Measurements from ENCODE around the gene IFFO2. TPM values are rescaled to one million over a fixed set of nuclear protein-coding genes. Genes with fewer than 3 reads are reported as not detected.

Gene IFFO2
- total RNA-seq, 2 donors from 2014 or later, result 69.2 to 79.1 TPM

DNA sequence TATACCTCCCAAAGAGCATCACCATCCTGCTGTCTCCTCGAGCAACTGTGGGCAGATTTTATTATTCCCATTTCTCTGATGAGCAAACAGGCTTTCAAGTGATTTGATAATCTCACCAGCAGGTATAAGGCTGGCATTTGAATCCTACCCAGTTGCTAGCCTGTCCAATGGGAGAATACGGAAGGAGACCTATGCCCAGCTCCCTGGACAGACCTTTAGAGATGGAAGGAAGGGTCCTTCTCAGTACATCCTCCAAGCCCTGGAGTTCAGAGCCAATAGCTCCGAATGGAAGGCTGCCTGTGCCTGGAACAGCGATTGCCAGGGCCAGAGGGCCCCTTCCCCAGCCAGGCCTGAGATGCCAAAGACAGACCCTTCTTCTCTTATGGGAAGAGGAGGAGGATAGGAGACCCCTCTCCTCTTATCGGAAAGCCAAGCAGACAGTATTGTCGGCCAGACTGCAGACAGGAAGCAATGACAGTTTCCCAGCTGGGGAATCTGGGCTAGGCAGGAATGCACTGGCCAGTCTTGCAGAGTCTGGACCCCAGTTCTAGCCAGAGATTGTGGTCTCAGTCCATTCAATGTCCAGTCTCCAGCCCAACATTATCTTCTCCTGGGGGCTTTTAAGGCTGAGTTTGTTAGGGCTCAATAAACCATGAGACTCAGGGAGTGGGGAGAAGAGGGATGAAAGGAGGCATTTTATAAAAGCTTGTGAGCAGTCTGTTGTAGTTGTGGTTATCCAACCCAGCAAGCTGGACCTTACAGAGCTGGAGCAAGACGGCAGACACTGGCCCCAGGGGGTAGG, 2.0 kb downstream of the IFFO2 start:
- Mint-ChIP-seq H3K27me3 (ENCODE audit: low read depth) (no peaks in the 10 kb centered on the region), H3K4me3 (peak overlapping the region; percentile 79 to 97), H3K9me3 (no peaks in the 10 kb centered on the region), H3K36me3 (ENCODE audit: insufficient read depth in 2 of 2) (peaks cover 7 to 16% of the 10 kb centered on the region in 2 donors), H3K4me1 (ENCODE audit: low read depth) (peaks cover 82% of the 10 kb centered on the region), H3K27ac (peak overlapping the region; percentile 53)
- DNase-seq, result no peak
- no peak for ATAC-seq (replicated peaks in 1 of 2)

DNA sequence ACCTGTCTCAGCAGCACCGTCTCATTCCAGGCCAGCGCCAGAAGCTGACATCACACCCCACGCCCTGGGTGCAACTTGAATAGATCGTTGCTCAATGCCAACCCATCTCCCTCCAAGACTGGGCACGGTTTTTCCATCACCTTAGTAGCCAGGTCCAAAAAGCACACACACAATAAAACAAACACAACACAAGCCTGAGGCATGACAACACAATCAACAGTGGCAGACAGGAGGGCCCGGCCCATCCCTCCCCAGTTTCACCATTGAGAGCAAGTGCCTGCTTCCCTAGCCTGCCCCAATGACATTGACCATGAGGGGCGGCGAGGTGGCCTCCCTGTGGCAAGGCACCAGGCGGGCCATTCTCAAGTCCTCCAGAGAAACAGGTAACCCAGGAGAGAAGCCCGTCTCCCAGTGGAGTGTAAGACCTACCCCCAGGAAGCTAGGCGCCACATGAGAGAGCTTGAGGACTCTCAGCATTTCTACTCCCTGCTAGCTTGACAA, 2.7 kb downstream of the IFFO2 start:
- Mint-ChIP-seq H3K36me3 (ENCODE audit: insufficient read depth in 2 of 2) (peaks cover 7 to 16% of the 10 kb centered on the region in 2 donors), H3K4me1 (ENCODE audit: low read depth) (peaks cover 82% of the 10 kb centered on the region), H3K27ac (peak overlapping the region; percentile 22), H3K9me3 (no peaks in the 10 kb centered on the region), H3K27me3 (ENCODE audit: low read depth) (no peaks in the 10 kb centered on the region), H3K4me3 (peak overlapping the region; percentile 79 to 97)
- DNase-seq, result no peak
- no peak for ATAC-seq (replicated peaks in 1 of 2)

DNA sequence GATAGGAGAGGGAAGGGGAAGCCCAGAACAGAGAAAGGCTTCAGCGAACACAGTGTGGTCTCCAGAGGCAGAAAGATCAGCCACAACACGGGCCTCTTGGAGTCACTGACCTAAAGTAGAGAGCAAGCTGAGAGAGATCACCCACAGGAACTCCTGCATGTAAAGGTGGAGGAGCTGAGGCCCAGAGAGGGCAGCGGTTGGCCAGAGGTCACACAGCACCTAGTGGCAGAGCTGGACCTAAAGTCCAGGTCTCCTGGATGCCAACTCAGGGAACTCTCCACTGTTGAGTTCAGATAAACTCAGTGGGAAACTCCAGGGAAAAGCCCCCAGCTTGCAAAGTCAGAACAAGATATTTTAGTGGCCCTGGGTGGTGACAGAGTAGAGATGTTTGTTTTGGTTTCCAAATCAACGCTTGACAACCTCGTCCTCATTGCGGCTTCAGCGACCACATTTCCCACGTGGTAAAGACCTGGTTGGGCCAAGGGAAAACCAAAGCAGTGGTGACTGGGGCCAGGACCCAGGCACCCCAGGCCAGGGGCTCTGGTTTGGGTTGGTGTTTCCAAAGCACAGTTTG, 4.6 kb downstream of the IFFO2 start:
- H3K36me3 Mint-ChIP-seq (ENCODE audit: insufficient read depth in 2 of 2), result peaks cover 6 to 18% of the 10 kb centered on the region in 2 donors

DNA sequence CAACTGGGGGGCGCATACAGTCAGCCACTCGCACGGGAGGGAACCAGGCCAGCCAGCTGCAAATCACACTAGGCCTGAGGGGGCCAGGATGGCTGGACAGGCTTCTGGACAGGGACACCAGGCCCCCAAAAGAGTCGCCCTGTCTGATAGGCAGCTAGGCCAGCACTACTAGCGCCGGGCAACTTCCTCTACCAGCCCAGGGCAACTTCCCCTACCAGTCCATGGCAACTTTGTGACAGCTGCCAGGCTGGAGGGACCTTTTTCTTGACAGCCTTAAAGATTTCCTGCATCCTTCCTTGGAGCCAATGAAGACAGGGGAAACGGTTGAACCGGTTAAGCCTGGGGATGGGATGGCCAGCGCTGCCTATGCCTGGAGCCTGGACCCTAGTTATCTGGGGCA, 5.1 kb downstream of the IFFO2 start:
- Mint-ChIP-seq H3K36me3 (ENCODE audit: insufficient read depth in 2 of 2) (peaks cover 6 to 18% of the 10 kb centered on the region in 2 donors), H3K27me3 (ENCODE audit: low read depth) (no peaks in the 10 kb centered on the region), H3K27ac (peak overlapping the region; percentile 95), H3K4me1 (ENCODE audit: low read depth) (peaks cover 87% of the 10 kb centered on the region), H3K9me3 (no peaks in the 10 kb centered on the region), H3K4me3 (peak overlapping the region; percentile 79 to 97)
- ATAC-seq (replicated peaks in 1 of 2) (peak in 1 of 2 donors; percentile 4), DNase-seq (peak; percentile 39 to 42)

More for the DNA sequence above, 4.6 kb downstream of the IFFO2 start:
- DNase-seq, result peak; percentile 92 to 93
- Mint-ChIP-seq H3K9me3 (no peaks in the 10 kb centered on the region), H3K27ac (peak overlapping the region; percentile 95), H3K4me1 (ENCODE audit: low read depth) (peaks cover 82% of the 10 kb centered on the region), H3K27me3 (ENCODE audit: low read depth) (no peaks in the 10 kb centered on the region), H3K4me3 (peak overlapping the region; percentile 79 to 97)
- peak; percentile 54 to 63 for ATAC-seq (replicated peaks in 1 of 2)

DNA sequence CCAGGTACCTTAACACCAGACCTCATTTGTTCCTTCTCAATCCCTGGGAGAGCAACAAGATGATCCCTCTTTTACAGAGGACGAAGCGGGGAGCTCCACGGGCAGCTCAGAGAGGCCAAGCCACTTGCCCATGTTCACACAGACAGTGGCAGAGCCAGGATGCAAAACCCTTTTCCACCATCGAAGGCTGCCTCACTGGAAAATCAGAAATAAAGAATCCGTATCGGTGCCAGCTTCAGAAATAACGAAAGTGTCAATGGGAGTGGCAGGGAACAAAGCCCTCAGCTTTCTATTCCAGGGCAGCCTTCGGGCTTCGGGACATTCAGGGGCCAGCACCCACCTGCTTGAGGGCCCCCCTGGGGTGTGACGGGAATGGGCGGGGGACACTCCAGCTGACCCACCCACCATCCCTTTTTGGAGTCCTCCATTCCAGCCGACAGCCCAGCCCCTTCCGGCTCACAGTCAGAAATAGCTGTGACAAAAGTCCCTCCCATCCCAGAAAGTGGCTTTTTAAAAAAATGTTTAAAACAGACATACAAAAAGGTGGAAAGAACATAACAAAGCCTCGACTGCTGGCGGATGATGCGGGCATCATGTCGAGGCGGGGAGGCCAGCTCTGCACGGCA, 6.0 kb downstream of the IFFO2 start:
- H3K36me3 Mint-ChIP-seq (ENCODE audit: insufficient read depth in 2 of 2), result peaks cover 6 to 18% of the 10 kb centered on the region in 2 donors
- H3K27ac Mint-ChIP-seq, result peak overlapping the region; percentile 95

DNA sequence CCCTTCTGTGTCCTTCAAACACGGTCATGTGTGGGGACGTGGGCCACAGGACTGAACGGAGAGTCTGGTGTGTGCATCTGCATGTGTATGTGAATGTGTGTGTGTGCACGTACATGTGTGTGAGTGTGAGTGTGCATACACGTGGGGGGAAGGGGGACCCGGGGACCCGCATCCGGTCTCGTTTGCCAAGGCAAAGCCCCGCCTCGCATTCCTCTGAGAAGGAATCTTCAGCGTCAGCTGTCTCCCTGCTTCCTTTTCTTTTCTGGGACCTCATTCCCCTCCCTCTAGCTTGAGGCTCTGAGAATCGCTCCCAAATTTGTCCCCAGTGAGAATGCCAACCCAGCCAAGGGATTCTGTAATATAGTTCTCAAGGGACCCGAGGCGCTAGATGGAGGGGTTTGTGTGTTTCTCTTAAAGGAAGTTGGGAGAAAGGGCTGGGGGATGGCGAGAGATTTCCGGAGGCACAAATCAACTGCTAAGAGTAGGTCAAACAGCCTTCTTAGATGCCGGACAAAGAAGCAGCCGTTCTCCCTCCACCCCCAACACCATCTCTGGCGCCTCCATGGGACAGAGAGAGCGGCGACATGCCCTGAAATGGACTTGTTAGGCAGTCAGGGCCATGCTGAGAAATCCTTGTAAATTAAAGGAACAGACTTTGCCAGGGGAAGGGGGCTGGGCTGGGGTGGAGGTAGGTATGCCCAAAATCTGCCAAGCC, 6.6 kb downstream of the IFFO2 start:
- H3K4me1 Mint-ChIP-seq (ENCODE audit: low read depth), result peaks cover 98% of the 10 kb centered on the region
- H3K36me3 Mint-ChIP-seq (ENCODE audit: insufficient read depth in 2 of 2), result peaks cover 3 to 15% of the 10 kb centered on the region in 2 donors
- peak overlapping the region; percentile 95 for H3K27ac Mint-ChIP-seq
- no peak for ATAC-seq (replicated peaks in 1 of 2)
- peak; percentile 38 to 40 for DNase-seq
- H3K9me3 Mint-ChIP-seq, result no peaks in the 10 kb centered on the region
- H3K27me3 Mint-ChIP-seq (ENCODE audit: low read depth), result no peaks in the 10 kb centered on the region
- H3K4me3 Mint-ChIP-seq, result peak overlapping the region; percentile 79 to 97

More for the DNA sequence above, 6.0 kb downstream of the IFFO2 start:
- ATAC-seq (replicated peaks in 1 of 2) (peak in 1 of 2 donors; percentile 5), DNase-seq (peak; percentile 44 to 64)
- H3K4me1 Mint-ChIP-seq (ENCODE audit: low read depth), result peaks cover 94% of the 10 kb centered on the region
- H3K4me3 Mint-ChIP-seq, result peak overlapping the region; percentile 79 to 97
- H3K27me3 Mint-ChIP-seq (ENCODE audit: low read depth), result no peaks in the 10 kb centered on the region
- no peaks in the 10 kb centered on the region for H3K9me3 Mint-ChIP-seq

DNA sequence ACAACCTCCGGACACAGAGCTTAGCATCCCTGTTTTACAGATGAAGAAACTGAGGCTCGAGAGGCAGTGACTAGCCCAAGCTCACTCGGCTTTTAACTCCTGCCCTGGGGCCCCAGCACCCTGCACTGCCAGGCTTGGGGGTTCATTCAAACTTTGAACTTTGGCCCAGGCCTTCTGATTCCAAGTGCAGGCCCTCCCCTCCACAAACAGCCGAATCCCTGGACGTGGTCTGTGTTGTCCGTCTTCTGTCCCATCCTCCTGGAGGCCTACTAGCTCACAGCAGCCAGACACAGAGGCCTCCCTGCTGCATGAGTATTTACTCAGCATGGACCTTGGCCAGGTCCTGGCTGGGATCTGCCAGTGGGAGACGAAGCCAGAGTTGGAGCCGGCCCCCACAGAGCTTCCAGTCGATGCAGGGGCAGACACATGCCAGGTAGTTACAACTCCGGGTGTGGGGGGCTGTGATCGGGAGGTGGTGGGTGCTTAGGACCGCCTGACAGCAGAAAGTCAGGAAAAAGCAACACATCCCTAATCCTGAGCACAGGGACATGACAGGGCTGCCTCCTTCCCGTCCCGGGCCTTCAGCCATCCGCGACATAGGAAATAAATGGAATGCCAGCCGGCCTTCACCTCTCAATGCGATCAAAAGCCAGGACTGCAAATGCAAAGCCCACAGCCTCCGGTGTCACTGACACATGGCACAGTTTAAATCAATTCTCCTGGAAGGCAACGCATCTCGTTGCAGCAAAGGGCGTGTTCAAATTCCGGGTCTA, 7.4 kb downstream of the IFFO2 start:
- Mint-ChIP-seq H3K27me3 (ENCODE audit: low read depth) (no peaks in the 10 kb centered on the region), H3K9me3 (no peaks in the 10 kb centered on the region), H3K27ac (peak overlapping the region; percentile 95), H3K4me1 (ENCODE audit: low read depth) (peaks cover 95% of the 10 kb centered on the region), H3K4me3 (peak overlapping the region; percentile 79 to 97), H3K36me3 (ENCODE audit: insufficient read depth in 2 of 2) (peaks cover 3 to 14% of the 10 kb centered on the region in 2 donors)
- ATAC-seq (replicated peaks in 1 of 2) (no peak), DNase-seq (no peak)

DNA sequence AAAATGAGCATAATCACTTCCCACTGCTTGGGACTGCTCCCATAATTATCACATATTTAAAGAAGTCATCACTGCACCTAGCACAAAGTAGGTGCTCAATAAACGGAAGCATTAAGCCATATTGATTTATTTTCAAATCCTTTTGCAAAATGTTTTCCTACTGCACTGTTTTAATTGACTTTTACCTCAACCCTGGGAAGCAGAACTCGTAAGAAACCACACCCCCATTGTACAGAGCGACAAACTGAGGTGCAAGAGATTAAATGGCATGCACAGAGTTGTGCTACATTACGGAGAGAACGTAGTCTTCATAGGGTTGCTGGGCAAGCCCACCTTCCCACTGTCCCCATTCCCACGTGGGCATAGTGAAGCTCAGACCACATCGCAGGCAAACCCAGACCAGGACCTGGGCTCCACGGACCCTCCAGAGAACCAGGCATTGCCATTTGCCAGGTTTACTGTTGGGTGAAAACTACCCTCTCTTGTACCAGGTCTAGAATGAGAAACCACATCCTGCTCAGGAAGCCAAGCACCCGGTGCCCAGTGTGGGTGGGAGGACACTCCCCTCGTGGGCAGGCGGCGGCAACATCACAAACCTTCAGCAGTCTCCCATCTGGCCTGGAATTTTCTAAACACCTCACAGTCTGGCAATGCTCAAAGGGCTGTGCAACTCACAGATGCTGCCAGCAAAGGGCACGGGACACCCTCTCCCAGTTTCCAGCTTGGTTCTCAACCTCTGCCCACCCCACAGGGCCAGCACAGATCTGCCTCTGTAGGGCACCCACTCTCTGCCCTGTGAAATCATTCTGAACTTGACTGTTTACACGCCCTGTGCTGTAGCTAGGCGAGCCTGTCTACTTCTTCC, 8.2 kb downstream of the IFFO2 start:
- peak overlapping the region; percentile 79 to 97 for H3K4me3 Mint-ChIP-seq
- DNase-seq, result peak; percentile 74 to 75
- ATAC-seq (replicated peaks in 1 of 2), result peak; percentile 23 to 42
- no peaks in the 10 kb centered on the region for H3K27me3 Mint-ChIP-seq (ENCODE audit: low read depth)
- H3K27ac Mint-ChIP-seq, result peak overlapping the region; percentile 89
- H3K9me3 Mint-ChIP-seq, result no peaks in the 10 kb centered on the region
- H3K4me1 Mint-ChIP-seq (ENCODE audit: low read depth), result peaks cover 94% of the 10 kb centered on the region
- peaks cover 0 to 14% of the 10 kb centered on the region in 2 donors for H3K36me3 Mint-ChIP-seq (ENCODE audit: insufficient read depth in 2 of 2)

DNA sequence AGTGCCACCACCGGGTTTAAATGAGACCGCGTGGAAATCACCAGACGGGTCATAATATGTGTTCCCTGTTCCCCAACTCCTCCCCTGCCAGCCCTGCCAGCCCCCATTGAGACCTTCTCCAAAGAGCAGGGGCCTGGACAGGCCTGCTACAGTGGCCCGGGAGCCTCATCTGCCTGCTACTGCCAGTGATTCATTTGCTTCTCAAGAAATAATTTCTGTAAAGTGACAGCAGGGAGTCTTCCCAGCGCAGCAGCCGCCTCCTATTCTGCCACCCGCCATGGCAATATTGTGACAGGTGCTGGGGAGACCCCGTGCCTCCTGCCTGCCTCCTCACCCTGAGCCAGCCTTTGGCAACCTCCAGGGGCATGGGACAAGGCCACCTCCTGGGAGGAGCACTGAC, 8.9 kb downstream of the IFFO2 start:
- Mint-ChIP-seq H3K4me3 (peak overlapping the region; percentile 79 to 97), H3K27ac (peak overlapping the region; percentile 89), H3K9me3 (no peaks in the 10 kb centered on the region), H3K4me1 (ENCODE audit: low read depth) (peaks cover 88% of the 10 kb centered on the region), H3K36me3 (ENCODE audit: insufficient read depth in 2 of 2) (peaks cover 0 to 12% of the 10 kb centered on the region in 2 donors), H3K27me3 (ENCODE audit: low read depth) (no peaks in the 10 kb centered on the region)
- ATAC-seq (replicated peaks in 1 of 2) (no peak), DNase-seq (no peak)

DNA sequence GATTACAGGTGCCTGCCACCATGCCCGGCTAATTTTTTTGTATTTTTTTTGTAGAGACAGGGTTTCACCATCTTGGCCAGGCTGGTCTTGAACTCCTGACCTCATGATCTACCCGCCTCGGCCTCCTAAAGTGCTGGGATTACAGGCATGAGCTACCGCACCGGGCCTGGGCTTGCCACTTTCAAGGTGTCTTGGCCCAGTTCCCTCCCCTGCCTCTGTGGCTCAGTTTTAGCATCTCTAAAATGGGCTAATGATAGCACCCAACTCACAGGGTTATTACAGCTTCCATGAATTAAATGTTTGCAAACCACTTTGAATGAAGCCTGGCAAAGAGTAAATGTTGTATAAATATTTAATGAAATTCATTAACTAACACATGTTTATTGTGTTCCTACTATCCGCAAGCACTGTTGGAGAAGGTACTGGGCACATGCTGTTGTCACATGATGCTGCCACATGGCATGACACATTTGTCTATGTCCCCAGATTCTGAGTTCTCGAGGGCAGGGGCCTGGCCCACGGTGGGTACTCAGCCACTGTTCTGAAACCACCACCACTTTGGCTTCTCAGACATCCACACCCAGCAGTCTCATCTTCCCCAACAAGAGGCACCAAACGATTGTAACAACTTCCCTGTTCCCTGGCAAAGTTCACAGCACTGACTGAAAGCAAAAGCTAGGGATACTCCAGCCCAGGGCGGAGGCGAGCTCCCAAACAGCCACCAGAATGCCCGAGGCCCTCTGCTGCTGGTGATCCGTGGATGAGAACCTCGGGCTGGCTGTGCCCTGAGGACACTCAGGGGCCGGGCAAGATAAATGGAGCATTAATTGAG, 9.7 kb downstream of the IFFO2 start:
- Mint-ChIP-seq H3K4me1 (ENCODE audit: low read depth) (peaks cover 83% of the 10 kb centered on the region), H3K4me3 (peak overlapping the region; percentile 79 to 97), H3K27me3 (ENCODE audit: low read depth) (no peaks in the 10 kb centered on the region), H3K9me3 (no peaks in the 10 kb centered on the region), H3K36me3 (ENCODE audit: insufficient read depth in 2 of 2) (peaks cover 0 to 9% of the 10 kb centered on the region in 2 donors), H3K27ac (peak overlapping the region; percentile 3)
- no peak for ATAC-seq (replicated peaks in 1 of 2)
- no peak for DNase-seq

DNA sequence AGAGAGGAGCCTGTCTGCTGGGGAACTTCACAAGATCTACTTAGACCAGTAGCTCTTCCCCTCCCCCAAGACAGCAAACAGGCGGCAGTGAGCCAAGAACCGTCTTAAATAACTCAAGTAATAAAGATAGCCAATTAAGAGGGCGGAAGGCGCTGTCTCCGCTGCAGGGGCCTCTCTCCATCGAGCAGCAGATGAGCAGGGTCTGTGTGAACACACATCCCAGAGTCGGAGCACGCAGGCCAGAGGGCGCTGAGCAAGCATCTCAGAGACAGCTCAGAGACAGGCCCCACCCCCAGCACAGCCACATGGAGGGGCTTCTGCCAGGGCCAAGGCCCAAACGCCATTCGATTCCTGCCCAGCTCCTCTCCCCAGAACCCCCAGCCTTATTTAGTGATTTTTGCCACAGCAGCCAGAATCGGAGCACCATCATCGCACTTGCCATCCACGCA, 11.1 kb downstream of the IFFO2 start:
- no peak for DNase-seq
- no peaks in the 10 kb centered on the region for H3K27me3 Mint-ChIP-seq (ENCODE audit: low read depth)
- H3K9me3 Mint-ChIP-seq, result no peaks in the 10 kb centered on the region
- peak overlapping the region; percentile 95 for H3K27ac Mint-ChIP-seq
- peaks cover 83% of the 10 kb centered on the region for H3K4me1 Mint-ChIP-seq (ENCODE audit: low read depth)
- no peak for ATAC-seq (replicated peaks in 1 of 2)
- H3K4me3 Mint-ChIP-seq, result peak overlapping the region in 1 of 2 donors; percentile 67
- H3K36me3 Mint-ChIP-seq (ENCODE audit: insufficient read depth in 2 of 2), result peaks cover 0 to 9% of the 10 kb centered on the region in 2 donors
